G401 (cell line): ENCODE measurements around the gene ZNF227. TPM values are rescaled to one million over a fixed set of nuclear protein-coding genes. Genes with fewer than 3 reads are reported as not detected.
"Not testable (repeated sequence)": the region's sequence is repeated elsewhere in the genome, so short reads cannot be mapped to it uniquely, and the experiment has no call there.

Experiments
- DNase-seq: peaks from one replicate; pipeline ENCODE4 v3.0.0-alpha.2; 2015; ENCODE audit warnings: low spot score
- in situ Hi-C: cut with HindIII; loops from 2 replicates; pipeline ENCODE4 v1.10.0; 2016; ENCODE audit warnings: low sequenced_read_pairs, mixed read lengths
- total RNA-seq: library from RNA; depleted of rRNA; stranded (reverse); fragments of >200 nt; shearing (Covaris generic); gene quantifications from 2 replicates; pipeline ENCODE4 v1.2.3, GENCODE V29; 2014

ZNF227 gene
- total RNA-seq, 1 experiment from 2014 or later = 15.1 TPM

DNA sequence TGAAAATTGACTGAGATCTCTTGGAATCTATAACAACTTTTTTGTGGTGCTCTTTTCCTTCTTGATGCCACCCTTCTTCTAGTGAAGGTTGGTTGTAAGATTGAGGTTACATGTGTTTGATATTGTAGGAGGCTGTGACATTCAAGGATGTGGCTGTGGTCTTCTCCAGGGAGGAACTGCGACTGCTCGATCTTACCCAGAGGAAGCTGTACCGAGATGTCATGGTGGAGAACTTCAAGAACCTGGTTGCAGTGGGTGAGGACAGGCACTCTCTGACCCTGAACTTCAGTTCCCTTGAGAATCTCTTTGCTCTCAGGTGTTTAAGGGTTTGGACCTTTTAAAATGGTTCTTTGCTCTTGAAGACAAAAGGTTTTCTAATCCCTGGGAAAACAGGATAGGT is 16.0 kb downstream of the ZNF227 start:
- in situ Hi-C loops = no loop called here
- DNase-seq = no peak

- DNase-seq = no peak
- in situ Hi-C loops = no loop called here
Observed at GRCh38 chr19:44232867-44233266, 20.5 kb downstream of the ZNF227 start.

DNA sequence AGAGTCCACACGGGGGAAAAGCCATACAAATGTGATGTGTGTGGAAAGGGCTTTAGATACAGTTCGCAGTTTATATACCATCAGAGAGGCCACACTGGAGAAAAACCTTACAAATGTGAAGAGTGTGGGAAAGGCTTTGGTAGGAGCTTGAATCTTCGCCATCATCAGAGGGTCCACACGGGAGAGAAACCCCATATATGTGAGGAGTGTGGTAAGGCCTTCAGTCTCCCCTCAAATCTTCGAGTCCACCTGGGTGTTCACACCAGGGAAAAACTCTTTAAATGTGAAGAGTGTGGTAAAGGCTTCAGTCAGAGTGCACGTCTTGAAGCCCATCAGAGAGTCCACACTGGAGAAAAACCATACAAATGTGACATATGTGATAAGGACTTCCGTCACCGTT is 24.1 kb downstream of the ZNF227 start:
- in situ Hi-C loops = no loop called here
- no peak for DNase-seq

- in situ Hi-C loops = not testable (repeated sequence)
Observed at GRCh38 chr19:44252332-44252731, 40.0 kb downstream of the ZNF227 start.

GRCh38 chr19:44253392-44253791 is 41.1 kb downstream of the ZNF227 start:
- in situ Hi-C loops, DNase-seq: not testable (repeated sequence)

More at GRCh38 chr19:44252332-44252731, 40.0 kb downstream of the ZNF227 start:
- not testable (repeated sequence) for DNase-seq

DNA sequence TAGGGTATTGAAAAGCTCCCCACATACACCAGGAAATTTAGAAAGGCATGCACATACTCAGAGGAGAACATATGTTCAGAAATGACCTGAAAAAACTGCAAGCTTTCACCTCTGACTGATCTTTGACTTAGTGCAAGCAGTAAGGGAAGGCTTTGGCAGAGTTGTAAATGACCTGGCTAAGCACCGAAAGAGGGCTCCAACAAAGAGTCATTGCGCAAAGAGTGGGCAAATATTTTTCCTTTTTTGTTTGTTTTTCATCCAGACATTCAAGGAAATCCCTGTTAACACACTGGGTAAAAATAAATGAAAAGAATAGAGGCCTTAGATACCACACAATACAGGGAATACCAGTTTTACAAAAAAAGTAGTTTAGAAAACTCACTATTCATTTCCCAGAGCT is 42.2 kb downstream of the ZNF227 start:
- in situ Hi-C loops = no loop called here

DNA sequence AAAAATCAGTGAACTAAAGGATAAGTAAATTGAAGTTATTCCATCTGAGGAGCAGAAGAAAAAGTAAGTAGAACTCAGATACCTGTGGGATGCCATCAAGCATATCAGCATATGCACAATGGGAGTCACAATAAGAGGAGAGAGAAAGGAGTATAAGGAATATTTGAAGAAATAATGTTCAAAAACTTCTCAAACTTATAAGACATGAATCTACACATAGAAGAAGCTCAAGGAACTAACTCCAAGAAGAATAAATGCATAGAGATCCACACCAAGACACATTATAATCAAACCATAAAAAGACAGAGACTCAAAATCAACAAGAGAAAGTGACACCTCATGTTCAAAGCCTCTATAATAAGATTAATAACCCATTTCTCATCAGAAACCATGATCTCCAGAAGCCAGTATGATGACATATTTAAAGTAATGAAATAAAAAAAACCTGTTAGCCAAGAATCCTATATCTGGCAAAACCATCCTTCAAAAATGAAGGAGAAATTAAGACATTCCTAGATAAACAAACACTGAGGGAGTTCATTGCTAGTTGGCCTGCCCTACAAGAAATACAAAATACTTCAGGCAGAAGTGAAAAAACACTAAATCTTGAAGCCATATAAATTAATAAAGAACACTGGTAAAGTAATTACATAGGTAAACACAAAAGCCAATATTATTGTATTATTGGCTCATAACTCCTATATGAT is 43.5 kb downstream of the ZNF227 start:
- DNase-seq = no peak
- in situ Hi-C loops = no loop called here

More for the DNA sequence above, 42.2 kb downstream of the ZNF227 start:
- no peak for DNase-seq

- in situ Hi-C loops = no loop called here
- DNase-seq = no peak
Observed at GRCh38 chr19:44258136-44258535, 45.8 kb downstream of the ZNF227 start.

- DNase-seq = no peak
- in situ Hi-C loops = no loop called here
Observed at GRCh38 chr19:44258835-44259413, 46.6 kb downstream of the ZNF227 start.

GRCh38 chr19:44260343-44260681 is 48.0 kb downstream of the ZNF227 start:
- in situ Hi-C loops = no loop called here
- DNase-seq = peak; percentile 43

GRCh38 chr19:44260695-44261446 is 48.5 kb downstream of the ZNF227 start:
- in situ Hi-C loops = no loop called here
- DNase-seq = no peak

- DNase-seq = no peak
Observed at GRCh38 chr19:44277331-44277730, 65.0 kb downstream of the ZNF227 start.

GRCh38 chr19:44278181-44278690 is 65.9 kb downstream of the ZNF227 start:
- DNase-seq = no peak
- in situ Hi-C loops = no loop called here

More at GRCh38 chr19:44277331-44277730, 65.0 kb downstream of the ZNF227 start:
- in situ Hi-C loops = no loop called here

DNA sequence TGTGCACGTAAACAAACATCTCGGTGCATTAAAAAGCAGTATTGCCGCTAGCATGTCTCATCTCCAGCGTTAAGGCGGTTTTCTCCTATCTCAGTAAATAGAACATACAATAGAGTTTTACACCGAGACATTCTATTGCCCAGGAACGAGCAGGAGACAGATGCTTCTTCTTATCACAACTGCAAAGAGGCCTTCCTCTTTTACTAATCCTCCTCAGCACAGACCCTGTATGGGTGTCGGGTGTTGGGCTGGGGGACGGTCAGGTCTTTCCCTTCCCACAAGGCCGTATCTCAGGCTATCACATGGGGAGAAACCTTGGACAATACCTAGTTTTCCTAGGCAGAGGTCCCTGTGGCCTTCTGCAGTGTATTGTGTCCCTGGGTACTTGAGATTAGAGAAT is 68.6 kb downstream of the ZNF227 start:
- DNase-seq = no peak
- in situ Hi-C loops = no loop called here

DNA sequence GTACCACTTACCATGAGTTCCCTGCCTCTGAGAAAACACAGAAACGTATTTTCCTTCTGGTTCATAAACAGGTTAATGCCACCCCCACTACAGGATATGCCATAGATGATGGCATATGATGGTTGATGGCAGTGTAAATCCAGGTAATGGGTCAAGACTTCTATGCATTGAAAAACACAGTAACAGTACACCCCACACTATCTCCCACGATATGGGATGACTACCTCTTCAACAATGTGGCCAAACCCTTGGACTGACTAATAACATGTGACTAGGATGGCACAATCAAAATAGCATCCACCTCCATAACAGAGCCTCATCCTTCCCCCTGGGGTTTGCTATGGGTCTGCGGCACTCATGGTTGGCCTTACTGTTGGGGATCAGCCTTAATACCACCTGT is 70.5 kb downstream of the ZNF227 start:
- no peak for DNase-seq
- in situ Hi-C loops = no loop called here

- in situ Hi-C loops = no loop called here
Observed at GRCh38 chr19:44284968-44285367, 72.6 kb downstream of the ZNF227 start.

More at GRCh38 chr19:44284968-44285367, 72.6 kb downstream of the ZNF227 start:
- no peak for DNase-seq
